HEK293 (cell line): ENCODE data around the gene GPR4.

ENCODE experiments used
- BCL11A ChIP-seq: fragments of 450-650 bp; formaldehyde crosslinking; IDR thresholded peaks from 2 replicates; pipeline ENCODE4 v1.5.1; 2016; ENCODE audit warnings: low read depth, missing biosample characterization, missing genetic modification characterization
- GLI2 ChIP-seq: fragments of 450-650 bp; formaldehyde crosslinking; IDR thresholded peaks from 2 replicates; pipeline ENCODE4; 2017; ENCODE audit warnings: missing biosample characterization, missing genetic modification characterization, low read depth, borderline replicate concordance
- GLI4 ChIP-seq: fragments of 450-650 bp; formaldehyde crosslinking; IDR thresholded peaks from 2 replicates; pipeline ENCODE4 v1.5.1; 2016; ENCODE audit warnings: missing biosample characterization, missing genetic modification characterization
- KLF16 ChIP-seq: fragments of 450-650 bp; formaldehyde crosslinking; IDR thresholded peaks from 2 replicates; pipeline ENCODE4 v1.5.1; 2017; ENCODE audit warnings: missing biosample characterization, missing genetic modification characterization
- KLF7 ChIP-seq: fragments of 450-650 bp; formaldehyde crosslinking; IDR thresholded peaks from 2 replicates; pipeline ENCODE4 v1.5.1; 2016; ENCODE audit warnings: missing biosample characterization, missing genetic modification characterization, borderline replicate concordance
- KLF8 ChIP-seq: fragments of 450-650 bp; formaldehyde crosslinking; IDR thresholded peaks from 2 replicates; pipeline ENCODE4 v1.5.1; 2016; ENCODE audit warnings: missing biosample characterization, missing genetic modification characterization
- KLF9 ChIP-seq: fragments of 450-650 bp; formaldehyde crosslinking; IDR thresholded peaks from 2 replicates; pipeline ENCODE4 v1.5.1; 2016; ENCODE audit warnings: missing biosample characterization, missing genetic modification characterization, low read depth
- MZF1 ChIP-seq: fragments of 450-650 bp; formaldehyde crosslinking; IDR thresholded peaks from 2 replicates; pipeline ENCODE4 v1.5.1; 2017; ENCODE audit warnings: missing biosample characterization, missing genetic modification characterization, borderline replicate concordance
- PRDM6 ChIP-seq: fragments of 450-650 bp; formaldehyde crosslinking; IDR thresholded peaks from 2 replicates; pipeline ENCODE4 v1.5.1; 2017; ENCODE audit warnings: missing biosample characterization, missing genetic modification characterization
- SP2 ChIP-seq: fragments of 450-650 bp; formaldehyde crosslinking; IDR thresholded peaks from 2 replicates; pipeline ENCODE4 v1.5.1; 2016; ENCODE audit warnings: missing biosample characterization, missing genetic modification characterization
- SP7 ChIP-seq: fragments of 450-650 bp; formaldehyde crosslinking; IDR thresholded peaks from 2 replicates; pipeline ENCODE4 v1.5.1; 2016; ENCODE audit warnings: missing biosample characterization, missing genetic modification characterization
- WT1 ChIP-seq: fragments of 450-650 bp; formaldehyde crosslinking; IDR thresholded peaks from 2 replicates; pipeline ENCODE4 v1.5.1; 2016; ENCODE audit warnings: missing biosample characterization, missing genetic modification characterization
- YY2 ChIP-seq: fragments of 450-650 bp; formaldehyde crosslinking; IDR thresholded peaks from 2 replicates; pipeline ENCODE4 v1.5.1; 2016; ENCODE audit warnings: missing biosample characterization, missing genetic modification characterization
- ZBTB17 ChIP-seq: fragments of 450-650 bp; formaldehyde crosslinking; IDR thresholded peaks from 2 replicates; pipeline ENCODE4 v1.5.1; 2016; ENCODE audit warnings: missing biosample characterization, missing genetic modification characterization
- ZFP3 ChIP-seq: fragments of 450-650 bp; formaldehyde crosslinking; IDR thresholded peaks from 2 replicates; pipeline ENCODE4 v1.5.1; 2016; ENCODE audit warnings: low read depth, missing biosample characterization, missing genetic modification characterization
- ZFP69B ChIP-seq: fragments of 450-650 bp; formaldehyde crosslinking; IDR thresholded peaks from 2 replicates; pipeline ENCODE4 v1.5.1; 2016; ENCODE audit warnings: missing biosample characterization, missing genetic modification characterization
- ZNF133 ChIP-seq: fragments of 450-650 bp; formaldehyde crosslinking; IDR thresholded peaks from 2 replicates; pipeline ENCODE4 v1.5.1; 2016; ENCODE audit warnings: missing biosample characterization, missing genetic modification characterization
- ZNF221 ChIP-seq: fragments of 450-650 bp; formaldehyde crosslinking; IDR thresholded peaks from 2 replicates; pipeline ENCODE4 v1.5.1; 2017; ENCODE audit warnings: missing biosample characterization, missing genetic modification characterization, borderline replicate concordance
- ZNF23 ChIP-seq: fragments of 450-650 bp; formaldehyde crosslinking; IDR thresholded peaks from 2 replicates; pipeline ENCODE4 v1.5.1; 2016; ENCODE audit warnings: missing biosample characterization, missing genetic modification characterization, borderline replicate concordance
- ZNF274 ChIP-seq, 2 experiments: fragments of 200-500 bp in 1 of 2; fragments of 450-650 bp in 1 of 2; sonication (Bioruptor generic) in 1 of 2; formaldehyde crosslinking in 1 of 2; IDR thresholded peaks; 2 replicates each; pipeline versions ENCODE4 v1.5.1 to v1.6.1; 2014 to 2016; ENCODE audit warnings: borderline replicate concordance in 1 of 2, inconsistent platforms in 1 of 2, low read length in 1 of 2, missing biosample characterization in 1 of 2, missing genetic modification characterization in 1 of 2
- ZNF280C ChIP-seq: fragments of 450-650 bp; formaldehyde crosslinking; IDR thresholded peaks from 2 replicates; pipeline ENCODE4 v1.5.1; 2016; ENCODE audit warnings: missing biosample characterization, missing genetic modification characterization
- ZNF324 ChIP-seq: fragments of 450-650 bp; formaldehyde crosslinking; IDR thresholded peaks from 2 replicates; pipeline ENCODE4 v1.5.1; 2016; ENCODE audit warnings: missing biosample characterization, missing genetic modification characterization
- ZNF350 ChIP-seq: fragments of 450-650 bp; formaldehyde crosslinking; IDR thresholded peaks from 2 replicates; pipeline ENCODE4 v1.5.0; 2017; ENCODE audit warnings: missing biosample characterization, mild to moderate bottlenecking, missing genetic modification characterization
- ZNF37A ChIP-seq: fragments of 450-650 bp; IDR thresholded peaks from 2 replicates; pipeline ENCODE4 v1.5.1; 2018; ENCODE audit warnings: missing biosample characterization, missing genetic modification characterization
- ZNF433 ChIP-seq: fragments of 450-650 bp; formaldehyde crosslinking; IDR thresholded peaks from 2 replicates; pipeline ENCODE4 v1.5.1; 2016; ENCODE audit warnings: missing biosample characterization, missing genetic modification characterization, low read depth
- ZNF544 ChIP-seq: fragments of 450-650 bp; formaldehyde crosslinking; IDR thresholded peaks from 2 replicates; pipeline ENCODE4 v1.5.0; 2017; ENCODE audit warnings: missing biosample characterization, missing genetic modification characterization
- ZNF549 ChIP-seq: fragments of 450-650 bp; IDR thresholded peaks from 2 replicates; pipeline ENCODE4 v1.5.1; 2018; ENCODE audit warnings: missing biosample characterization, missing genetic modification characterization, mild to moderate bottlenecking, inconsistent platforms, moderate library complexity
- ZNF560 ChIP-seq: fragments of 450-650 bp; formaldehyde crosslinking; IDR thresholded peaks from 2 replicates; pipeline ENCODE4 v1.5.1; 2017; ENCODE audit warnings: missing biosample characterization, missing genetic modification characterization, borderline replicate concordance
- ZNF585B ChIP-seq: fragments of 450-650 bp; formaldehyde crosslinking; IDR thresholded peaks from 2 replicates; pipeline ENCODE4 v1.5.1; 2016; ENCODE audit warnings: missing biosample characterization, missing genetic modification characterization
- ZNF623 ChIP-seq: fragments of 450-650 bp; formaldehyde crosslinking; IDR thresholded peaks from 2 replicates; pipeline ENCODE4 v1.5.1; 2016; ENCODE audit warnings: missing biosample characterization, missing genetic modification characterization
- ZNF645 ChIP-seq: fragments of 450-650 bp; formaldehyde crosslinking; IDR thresholded peaks from 2 replicates; pipeline ENCODE4; 2016; ENCODE audit warnings: missing biosample characterization, missing genetic modification characterization
- ZNF658 ChIP-seq: fragments of 450-650 bp; formaldehyde crosslinking; IDR thresholded peaks from 2 replicates; pipeline ENCODE4; 2016; ENCODE audit warnings: missing biosample characterization, missing genetic modification characterization
- ZNF664 ChIP-seq: fragments of 450-650 bp; formaldehyde crosslinking; IDR thresholded peaks from 2 replicates; pipeline ENCODE4 v1.5.1; 2016; ENCODE audit warnings: missing biosample characterization, missing genetic modification characterization
- ZNF707 ChIP-seq: fragments of 450-650 bp; formaldehyde crosslinking; IDR thresholded peaks from 2 replicates; pipeline ENCODE4 v1.5.1; 2016; ENCODE audit warnings: missing biosample characterization, missing genetic modification characterization
- ZNF843 ChIP-seq: fragments of 450-650 bp; formaldehyde crosslinking; IDR thresholded peaks from 2 replicates; pipeline ENCODE4 v1.5.1; 2016; ENCODE audit warnings: missing biosample characterization, missing genetic modification characterization
- ZSCAN5A ChIP-seq: fragments of 450-650 bp; formaldehyde crosslinking; IDR thresholded peaks from 2 replicates; pipeline ENCODE4 v1.5.1; 2016; ENCODE audit warnings: missing biosample characterization, missing genetic modification characterization

Gene GPR4

GRCh38 chr19:45613926-45614725 lies 12.1 kb upstream of the GPR4 start (continued):
- TF ChIP-seq ZSCAN5A (no peak), ZNF324 (tag by site-specific recombination) (no peak), ZNF645 (tag by site-specific recombination) (no peak), ZFP3 (tag by site-specific recombination) (no peak), WT1 (tag by site-specific recombination) (no peak), ZNF544 (tag by site-specific recombination) (no peak), KLF7 (peak; percentile 38; the same call in 1 of the 2 replicates), ZNF133 (tag by site-specific recombination) (no peak), SP7 (tag by site-specific recombination) (peak; percentile 63), KLF8 (tag by site-specific recombination) (peak; percentile 46; the same call in 1 of the 2 replicates), ZFP69B (peak; percentile 59; the same call in 1 of the 2 replicates), KLF9 (peak; percentile 89), ZBTB17 (tag by site-specific recombination) (no peak), ZNF843 (tag by site-specific recombination) (no peak), ZNF549 (tag by site-specific recombination) (no peak), ZNF280C (tag by site-specific recombination) (no peak), GLI2 (no peak), ZNF433 (tag by site-specific recombination) (no peak), ZNF350 (tag by site-specific recombination) (no peak), YY2 (tag by site-specific recombination) (no peak), GLI4 (no peak), PRDM6 (tag by site-specific recombination) (no peak), ZNF221 (tag by site-specific recombination) (no peak), KLF16 (tag by site-specific recombination) (no peak), ZNF37A (tag by site-specific recombination) (no peak), ZNF707 (tag by site-specific recombination) (no peak), ZNF664 (tag by site-specific recombination) (no peak), BCL11A (no peak), MZF1 (no peak), ZNF560 (no peak), ZNF585B (tag by site-specific recombination) (no peak), ZNF623 (tag by site-specific recombination) (no peak), ZNF274 (IDR thresholded peaks at IDR 0.05; ENCODE audit: low read length) (no peak), ZNF274 (tag by site-specific recombination; IDR thresholded peaks at IDR 0.05; ENCODE audit: borderline replicate concordance) (no peak), ZNF23 (tag by site-specific recombination) (no peak), ZNF658 (no peak), SP2 (no peak)
